Measurements from ENCODE around the gene ABHD10.

Gene ABHD10

DNA sequence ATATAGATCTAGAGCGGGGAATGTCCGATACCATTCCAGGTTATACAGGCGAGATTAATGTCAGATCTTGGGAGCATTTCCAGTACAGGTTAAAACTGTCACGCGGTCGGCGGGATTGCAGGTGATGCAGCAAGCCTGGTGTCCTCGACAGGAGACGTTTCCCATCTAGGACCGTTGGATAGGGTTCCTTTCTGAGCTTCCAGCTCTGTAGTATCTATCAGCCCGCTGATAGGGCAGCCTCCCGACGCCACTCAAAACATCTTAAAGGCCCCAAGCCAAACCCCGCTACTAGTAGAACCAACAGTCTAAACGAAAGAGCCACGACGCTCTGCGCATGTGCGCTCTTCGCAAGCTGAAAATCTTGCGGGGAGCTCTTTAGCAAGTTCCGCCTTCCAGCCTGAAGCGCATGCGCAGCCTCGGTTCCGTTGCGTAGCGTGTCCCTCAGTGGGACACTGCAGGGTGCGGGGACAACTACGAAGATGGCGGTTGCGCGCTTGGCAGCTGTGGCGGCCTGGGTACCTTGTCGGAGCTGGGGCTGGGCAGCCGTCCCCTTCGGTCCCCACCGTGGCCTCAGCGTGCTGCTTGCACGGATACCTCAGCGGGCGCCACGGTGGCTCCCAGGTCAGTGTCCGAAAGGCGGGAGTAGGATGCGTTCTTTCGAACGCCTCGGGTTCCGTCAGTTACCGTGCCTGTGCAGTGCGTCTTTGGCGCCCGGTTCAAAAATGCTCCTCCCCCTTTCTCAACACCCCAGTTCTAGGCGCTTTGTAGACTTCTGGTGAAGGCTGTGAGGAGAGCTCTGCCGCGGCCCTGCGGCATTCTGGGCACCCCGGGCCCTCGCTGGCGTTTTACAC lies at the start of gene ABHD10:
TSS of gene ABHD10 (plus strand) at position 444 of the 851 bp plus-strand sequence. CDS start at position 480, 36 bp downstream.
- FAIRE-seq = peak; percentile 55

DNA sequence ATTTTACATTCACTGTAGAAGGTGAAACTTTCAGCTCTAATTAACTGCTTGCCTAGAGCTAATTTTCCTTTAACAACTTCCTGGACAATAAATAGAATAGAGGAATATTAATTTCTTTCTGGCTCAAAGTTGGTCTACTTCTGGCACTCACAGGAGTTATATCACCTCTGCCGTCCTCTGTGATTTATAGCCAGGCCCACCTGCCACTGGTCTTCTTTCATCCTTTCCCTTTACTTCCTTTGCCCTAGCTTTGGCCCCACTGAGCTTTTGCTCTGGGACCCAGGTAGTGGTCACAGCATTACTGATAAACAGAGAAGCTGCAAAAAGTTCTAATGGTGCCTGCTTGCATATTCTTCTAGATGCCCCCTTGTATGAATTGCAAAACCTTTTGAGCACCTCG lies 49.3 kb upstream of the ABHD10 start:
- no peak for FAIRE-seq

GRCh38 chr3:111932946-111933345 lies 45.9 kb upstream of the ABHD10 start:
- no peak for FAIRE-seq

GRCh38 chr3:111936191-111936841 lies 42.5 kb upstream of the ABHD10 start:
- FAIRE-seq = no peak

DNA sequence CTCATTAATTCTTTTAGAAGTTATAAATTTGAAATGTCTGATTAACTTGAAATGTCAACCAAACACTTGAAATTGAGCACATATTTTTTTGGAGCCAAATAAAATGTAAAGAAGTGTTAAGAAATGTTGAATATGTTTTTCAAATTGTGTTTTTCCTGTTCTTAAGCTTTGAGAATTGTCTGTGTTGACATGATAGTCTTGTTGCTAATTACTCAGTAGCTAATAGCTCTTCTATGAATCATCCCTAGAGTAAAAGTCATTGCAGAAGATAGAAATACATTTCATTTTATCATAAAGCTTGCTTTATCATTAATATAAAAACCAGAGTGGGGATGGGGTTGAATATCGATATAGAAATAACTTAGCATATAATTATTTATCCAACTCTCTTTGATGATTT lies 41.9 kb upstream of the ABHD10 start:
- FAIRE-seq = no peak

DNA sequence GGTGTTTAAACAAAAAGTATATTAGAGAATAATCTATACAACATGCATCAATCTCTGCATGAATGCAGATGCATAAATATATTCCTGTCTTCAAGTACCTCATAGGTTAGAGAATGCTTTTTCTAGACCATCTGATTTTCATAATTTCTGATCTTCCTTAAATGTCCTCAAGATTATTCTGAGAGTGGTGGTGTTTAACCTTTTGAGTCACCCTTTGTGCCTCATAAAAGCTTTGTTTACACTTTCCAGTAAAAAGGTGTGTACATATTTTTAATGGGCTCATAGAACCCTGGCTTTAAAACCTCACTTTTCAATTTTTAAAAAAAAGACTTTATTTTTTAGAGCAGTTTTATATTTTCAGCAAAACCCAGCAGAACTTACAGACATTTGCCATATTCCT lies 41.0 kb upstream of the ABHD10 start:
- no peak for FAIRE-seq

DNA sequence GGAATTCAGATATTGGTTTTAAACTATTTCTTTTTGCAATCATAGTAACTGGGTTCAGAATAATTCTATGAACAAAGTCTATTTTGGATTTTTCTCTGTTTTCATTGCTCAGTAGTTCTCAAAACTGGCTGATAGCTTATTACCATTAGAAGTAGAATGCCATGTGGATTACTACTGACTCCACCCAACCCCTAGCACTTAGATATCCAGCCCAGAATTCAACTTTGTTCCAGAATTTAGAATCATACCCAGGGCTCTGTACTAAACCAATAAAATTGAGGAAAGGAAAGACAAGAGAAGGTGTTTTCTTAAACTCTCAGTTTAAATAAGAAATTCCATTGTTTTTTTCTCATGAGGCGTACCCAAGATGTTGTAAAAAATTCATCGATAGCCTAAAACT lies 39.0 kb upstream of the ABHD10 start:
- FAIRE-seq = no peak

DNA sequence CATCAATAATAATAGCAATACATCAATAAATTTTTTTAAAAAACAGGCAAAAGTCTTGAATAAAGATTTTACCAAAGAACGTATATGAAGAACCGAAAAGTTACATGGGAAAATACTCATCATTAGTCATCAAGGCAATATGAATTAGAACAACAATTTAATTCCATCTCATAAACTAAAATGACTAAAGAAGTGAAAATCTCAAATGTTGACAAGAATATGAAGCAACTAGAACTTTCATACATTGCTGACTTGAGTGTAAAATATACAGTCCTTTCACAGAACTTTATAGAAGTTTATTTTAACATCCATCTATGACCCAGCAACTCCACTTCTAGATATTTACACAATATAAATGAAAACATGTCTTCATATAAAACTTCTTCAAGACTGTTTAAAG lies 35.3 kb upstream of the ABHD10 start:
- FAIRE-seq = no peak

DNA sequence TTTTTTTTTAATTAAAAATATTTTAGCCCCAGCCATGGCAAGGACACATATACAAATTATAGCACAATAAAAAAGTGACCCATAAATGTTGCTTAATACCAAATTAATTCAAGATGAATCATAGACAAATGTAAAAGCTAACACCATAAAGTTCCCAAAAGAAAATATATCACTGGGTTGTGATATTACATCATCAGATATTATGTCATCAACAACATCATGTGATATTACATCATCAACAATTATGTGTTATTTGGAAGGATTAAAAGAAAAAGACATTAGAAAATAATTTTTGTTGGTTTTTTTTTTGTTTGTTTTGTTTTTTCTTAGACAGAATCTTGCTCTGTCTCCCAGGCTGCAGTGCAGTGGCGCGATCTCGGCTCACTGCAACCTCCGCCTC lies 34.5 kb upstream of the ABHD10 start:
- FAIRE-seq = no peak

- peak; percentile 14 for FAIRE-seq
Measured at GRCh38 chr3:111947231-111947630, 31.6 kb upstream of the ABHD10 start.

DNA sequence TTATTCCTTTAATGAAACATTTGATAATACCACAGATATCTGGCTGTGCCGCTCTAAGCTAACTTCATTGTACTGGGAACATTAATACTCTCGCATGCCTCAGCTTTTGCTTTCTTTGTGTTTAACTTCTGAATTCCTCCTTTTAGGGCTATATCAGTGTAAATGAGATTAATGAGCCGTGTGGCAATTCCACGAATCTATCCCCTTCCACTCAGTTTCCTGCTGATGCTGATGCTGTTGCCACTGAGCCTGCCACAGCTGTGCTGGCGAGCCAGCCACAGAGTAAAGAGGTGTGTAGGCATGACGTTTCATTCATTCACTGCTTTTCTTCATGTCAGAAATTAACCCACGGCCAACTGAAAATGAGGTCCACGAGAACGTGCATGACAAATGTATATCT lies 30.0 kb upstream of the ABHD10 start:
- no peak for FAIRE-seq

- FAIRE-seq = no peak
Measured at GRCh38 chr3:111949712-111950111, 29.1 kb upstream of the ABHD10 start.

DNA sequence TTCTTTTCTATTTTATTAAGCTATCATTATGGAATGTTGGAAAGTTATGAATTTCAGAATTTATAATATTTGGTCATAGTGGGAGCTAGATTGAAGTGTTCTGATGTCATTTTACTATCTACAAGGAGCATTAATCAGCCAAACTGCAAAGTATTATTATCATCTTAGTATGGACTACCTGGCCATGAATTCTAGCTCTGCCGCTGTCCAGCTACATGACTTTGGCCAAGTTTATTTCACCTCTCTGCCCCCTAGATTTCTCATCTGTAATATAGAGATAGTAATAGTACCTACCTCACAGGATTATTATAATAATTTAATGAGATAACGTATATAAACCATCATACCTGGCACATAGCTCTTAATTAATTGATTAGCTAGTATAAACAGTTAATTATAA lies 27.8 kb upstream of the ABHD10 start:
- no peak for FAIRE-seq

DNA sequence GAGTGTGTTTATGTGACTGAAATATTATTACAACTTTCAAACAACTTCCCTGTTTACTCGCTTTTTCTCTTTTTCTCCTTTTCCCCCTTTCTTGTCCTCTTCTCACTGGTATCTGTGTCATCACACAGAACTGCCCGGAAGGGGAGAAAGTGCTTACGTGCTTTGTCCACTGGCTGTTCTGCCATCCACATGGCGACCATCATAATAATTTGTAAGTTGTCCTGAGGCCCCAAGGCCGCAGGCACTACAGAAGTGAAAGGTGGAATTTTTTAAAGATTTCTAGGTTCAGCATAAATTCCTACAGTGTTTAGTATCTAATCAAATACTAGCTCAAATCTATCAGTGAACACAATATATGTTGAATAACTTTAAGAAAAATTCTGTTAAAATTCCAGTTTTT lies 26.7 kb upstream of the ABHD10 start:
- FAIRE-seq = no peak

- FAIRE-seq = no peak
Measured at GRCh38 chr3:111952866-111953450, 25.9 kb upstream of the ABHD10 start.

DNA sequence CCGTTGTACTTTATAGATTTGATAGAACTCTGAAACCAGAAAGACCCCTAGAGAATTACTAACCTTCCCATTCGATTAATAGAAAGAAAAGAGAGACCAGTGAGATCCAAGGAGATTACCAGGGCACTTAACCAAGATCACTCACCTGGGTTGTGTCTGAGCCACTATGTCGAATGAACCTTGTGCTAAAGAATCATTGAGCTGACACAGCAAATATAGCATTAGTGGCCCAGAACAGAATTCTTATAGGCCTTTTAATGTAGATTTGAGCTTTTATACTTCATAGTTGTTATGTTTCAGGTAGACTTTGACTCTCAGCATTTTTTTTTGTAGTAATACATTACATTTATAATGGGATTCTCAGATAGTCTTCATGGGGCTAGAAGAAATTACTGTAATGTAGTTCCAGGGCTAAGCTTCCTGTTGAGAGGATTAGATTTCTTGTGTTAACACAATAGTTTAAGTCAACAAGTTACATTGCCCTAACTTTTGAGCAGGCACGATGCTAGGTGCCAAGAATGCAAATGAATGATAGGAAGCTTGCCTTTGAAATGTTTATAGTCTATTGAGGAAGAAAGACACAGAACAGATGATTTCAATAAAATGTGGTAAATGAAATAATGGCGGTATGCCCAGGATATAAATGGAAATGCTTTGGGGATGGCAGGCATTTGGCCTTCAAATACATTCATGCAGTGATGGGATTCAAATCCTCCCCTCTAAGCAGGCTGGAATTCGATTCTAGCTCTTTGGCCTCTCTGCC lies 24.4 kb upstream of the ABHD10 start:
- no peak for FAIRE-seq

DNA sequence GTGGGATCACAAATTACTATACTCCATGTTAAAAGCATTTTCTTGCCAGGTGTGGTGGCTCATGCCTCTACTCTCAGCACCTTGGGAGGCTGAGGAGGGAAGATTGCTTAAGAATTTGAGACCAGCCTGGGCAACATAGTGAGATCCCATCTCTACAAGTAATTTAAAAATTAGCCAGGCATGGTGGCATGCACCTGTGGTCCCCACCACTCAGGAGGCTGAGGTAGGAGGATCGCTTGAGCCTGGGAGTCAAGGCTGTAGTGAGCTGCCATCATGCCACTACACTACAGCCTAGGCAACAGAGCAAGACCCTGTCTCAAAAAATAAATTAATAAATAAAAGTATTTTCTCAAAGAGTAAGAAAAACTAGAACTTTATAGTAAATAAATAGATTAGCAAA lies 22.9 kb upstream of the ABHD10 start:
- FAIRE-seq = no peak

DNA sequence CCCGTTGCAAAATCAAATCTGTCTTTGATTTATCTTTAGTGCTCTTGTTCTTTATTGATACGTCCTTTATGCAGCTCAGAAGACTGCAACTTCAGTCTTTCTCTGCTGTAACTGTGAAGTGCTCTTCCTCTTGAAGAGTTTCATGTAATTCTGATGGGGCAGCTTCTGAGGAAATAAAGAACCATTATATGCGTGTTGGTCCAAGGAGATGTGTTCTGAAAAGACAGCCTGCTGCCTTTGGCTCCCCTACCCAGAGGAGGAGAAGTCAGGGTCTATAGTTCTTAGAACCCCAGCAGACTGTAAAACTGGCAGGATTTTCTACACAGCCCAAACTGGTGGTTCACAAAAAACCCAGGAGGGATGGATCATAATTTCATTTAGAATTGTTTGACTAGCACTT lies 22.4 kb upstream of the ABHD10 start:
- no peak for FAIRE-seq

DNA sequence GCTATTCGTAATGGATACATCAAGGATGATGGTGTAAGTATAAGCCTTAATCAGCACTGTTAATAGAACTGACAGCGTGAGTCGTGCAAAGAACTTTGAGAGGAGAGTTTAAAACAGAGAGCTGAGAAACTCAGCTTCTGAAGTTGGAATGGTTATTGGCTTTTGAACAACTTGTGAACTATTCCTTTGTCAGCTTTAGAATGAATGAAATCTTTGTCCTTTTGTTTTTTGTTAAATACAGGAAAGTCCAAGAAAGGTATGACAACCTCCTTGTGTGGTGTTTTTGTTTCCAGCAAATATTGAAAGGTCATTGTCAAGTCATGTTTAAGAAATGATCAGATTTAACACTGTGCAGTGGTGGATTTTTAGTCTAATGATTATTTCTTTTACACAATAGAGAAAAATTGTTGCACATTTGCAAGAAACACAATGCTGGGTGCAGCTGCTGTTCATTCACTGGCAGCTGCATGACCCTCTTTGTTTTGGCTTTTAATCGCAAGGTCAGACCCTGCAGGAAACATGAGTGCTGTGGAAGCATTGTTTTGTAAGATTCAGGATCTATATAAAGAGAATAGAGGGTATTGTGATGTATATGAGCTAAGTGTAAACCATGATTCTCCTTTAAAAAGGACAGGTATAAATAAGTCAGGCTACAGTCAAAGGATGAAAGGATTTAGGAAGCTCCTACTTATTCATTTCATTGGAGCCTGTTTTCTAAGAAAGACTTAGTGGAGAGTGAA lies 21.7 kb upstream of the ABHD10 start:
- FAIRE-seq = no peak

DNA sequence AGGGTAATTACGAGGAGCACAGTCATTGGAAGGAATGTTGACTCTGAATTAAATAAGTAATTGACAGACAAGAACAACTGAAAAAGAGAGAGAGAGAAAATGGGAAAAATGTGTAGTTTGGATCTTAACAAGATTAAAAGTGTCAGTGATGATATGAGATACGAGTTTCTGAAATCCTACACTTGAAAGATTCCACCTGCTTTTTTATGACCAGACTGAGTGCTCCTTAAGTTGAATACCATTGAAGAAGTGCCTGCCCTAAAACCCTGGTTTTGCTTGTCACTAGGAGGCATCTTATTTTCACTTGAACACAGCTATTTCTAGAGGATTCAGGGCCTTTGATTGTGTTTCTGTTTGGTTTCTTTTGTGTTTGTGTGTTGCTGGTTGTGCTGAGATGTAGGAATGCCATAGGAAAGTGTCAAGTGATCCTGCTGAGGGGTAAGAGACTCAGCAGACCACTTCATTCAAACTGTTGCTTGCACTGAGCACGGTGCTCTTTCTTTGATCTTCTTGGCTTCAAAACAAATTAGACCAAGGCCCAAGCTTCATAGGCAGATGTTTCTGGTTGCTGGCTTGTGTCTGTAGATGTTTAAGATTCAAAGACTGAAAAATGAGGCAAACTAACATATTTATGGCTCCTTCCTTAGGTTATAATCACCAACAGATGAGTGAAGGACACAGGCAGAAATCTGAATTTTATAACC lies 17.2 kb upstream of the ABHD10 start:
- no peak for FAIRE-seq

DNA sequence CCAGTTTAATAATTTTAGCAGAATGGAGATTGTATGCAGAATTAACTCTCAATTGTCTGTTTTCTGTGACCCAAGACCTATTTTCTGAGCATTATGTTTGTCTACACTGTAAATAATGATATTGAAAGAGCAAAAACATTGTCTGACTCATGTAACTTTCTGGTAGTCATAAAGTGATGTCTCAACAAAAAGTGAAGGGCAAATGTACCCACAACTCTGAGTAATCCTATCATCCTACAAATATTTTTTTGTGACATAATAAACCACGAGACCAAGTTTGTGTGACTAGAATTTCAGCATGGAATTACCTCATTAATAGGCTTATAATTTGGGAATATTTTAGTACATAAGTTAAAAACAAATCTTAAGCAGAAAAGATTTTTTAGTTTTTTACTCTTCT lies 15.4 kb upstream of the ABHD10 start:
- FAIRE-seq = no peak

DNA sequence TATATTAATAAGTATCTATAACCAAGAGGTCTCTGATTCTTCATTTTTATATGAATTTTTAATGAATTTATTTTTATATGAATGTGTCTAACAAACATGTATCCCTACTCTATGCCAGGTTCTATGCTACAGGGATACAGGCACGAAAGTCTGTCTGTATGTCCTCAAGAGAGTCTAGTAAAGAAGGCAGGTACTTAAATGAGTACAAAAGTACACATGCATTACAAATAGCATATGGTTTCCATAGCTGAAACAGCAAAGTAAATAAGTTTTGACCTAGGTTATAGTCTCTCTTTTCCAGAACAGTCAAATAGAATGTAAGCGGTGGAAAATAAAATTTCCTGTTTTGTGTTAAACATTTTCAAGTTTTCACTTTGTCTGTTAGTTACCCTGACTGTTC lies 13.3 kb upstream of the ABHD10 start:
- no peak for FAIRE-seq
